ENCODE data around the gene TSPAN18.

DNA sequence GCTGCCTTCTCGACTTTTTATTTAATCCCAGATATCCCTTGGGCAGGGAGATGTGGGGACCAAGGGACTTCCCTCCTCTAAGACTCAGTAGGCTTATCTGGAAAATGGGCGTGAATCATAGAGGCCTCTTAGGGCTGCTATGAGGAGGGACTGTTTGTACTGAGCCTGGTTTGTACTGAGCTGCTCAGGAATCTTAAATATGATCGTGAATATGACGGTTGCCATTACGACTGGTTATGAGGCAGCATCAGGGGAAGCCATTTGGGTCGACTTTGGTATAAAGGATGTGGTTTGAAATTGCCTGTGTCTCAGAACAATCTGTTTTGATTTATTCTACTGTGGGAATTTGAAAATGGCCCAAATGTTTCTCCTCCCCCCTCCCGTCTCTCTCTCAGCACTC, 20.6 kb downstream of the TSPAN18 start:
- no peak for TF ChIP-seq POLR2A (IDR thresholded peaks at IDR 0.05; ENCODE audit: low read depth)
- TF ChIP-seq, protein P1, sequence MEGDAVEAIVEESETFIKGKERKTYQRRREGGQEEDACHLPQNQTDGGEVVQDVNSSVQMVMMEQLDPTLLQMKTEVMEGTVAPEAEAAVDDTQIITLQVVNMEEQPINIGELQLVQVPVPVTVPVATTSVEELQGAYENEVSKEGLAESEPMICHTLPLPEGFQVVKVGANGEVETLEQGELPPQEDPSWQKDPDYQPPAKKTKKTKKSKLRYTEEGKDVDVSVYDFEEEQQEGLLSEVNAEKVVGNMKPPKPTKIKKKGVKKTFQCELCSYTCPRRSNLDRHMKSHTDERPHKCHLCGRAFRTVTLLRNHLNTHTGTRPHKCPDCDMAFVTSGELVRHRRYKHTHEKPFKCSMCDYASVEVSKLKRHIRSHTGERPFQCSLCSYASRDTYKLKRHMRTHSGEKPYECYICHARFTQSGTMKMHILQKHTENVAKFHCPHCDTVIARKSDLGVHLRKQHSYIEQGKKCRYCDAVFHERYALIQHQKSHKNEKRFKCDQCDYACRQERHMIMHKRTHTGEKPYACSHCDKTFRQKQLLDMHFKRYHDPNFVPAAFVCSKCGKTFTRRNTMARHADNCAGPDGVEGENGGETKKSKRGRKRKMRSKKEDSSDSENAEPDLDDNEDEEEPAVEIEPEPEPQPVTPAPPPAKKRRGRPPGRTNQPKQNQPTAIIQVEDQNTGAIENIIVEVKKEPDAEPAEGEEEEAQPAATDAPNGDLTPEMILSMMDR (IDR thresholded peaks at IDR 0.05): no peak
- TF ChIP-seq POLR2AphosphoS5 (IDR thresholded peaks at IDR 0.05): peak in 1 of 2 donors; percentile 69
- TF ChIP-seq EP300 (IDR thresholded peaks at IDR 0.05): peak; percentile 54
